GM12801 (cell line): ENCODE data around the gene CACNA2D1.

Experiments
- CTCF ChIP-seq: IDR thresholded peaks from one replicate; pipeline ENCODE4 v1.5.1; 2011; ENCODE audit warnings: control low read depth; ENCODE audit not compliant: insufficient read length; ENCODE audit errors: extremely low read depth

CACNA2D1 gene

GRCh38 chr7:82404094-82404493 is 39.5 kb downstream of the CACNA2D1 start:
- TF ChIP-seq CTCF: no peak

- TF ChIP-seq CTCF: no peak
These were observed 45.6 kb downstream of the CACNA2D1 start for GRCh38 chr7:82397879-82398524.

- TF ChIP-seq CTCF: no peak
These were observed 47.2 kb downstream of the CACNA2D1 start for GRCh38 chr7:82396343-82396742.

GRCh38 chr7:82395147-82395546 is 48.4 kb downstream of the CACNA2D1 start:
- TF ChIP-seq CTCF: no peak

GRCh38 chr7:82393840-82394220 is 49.7 kb downstream of the CACNA2D1 start:
- no peak for TF ChIP-seq CTCF

GRCh38 chr7:82393076-82393839 is 50.3 kb downstream of the CACNA2D1 start:
- no peak for TF ChIP-seq CTCF

- TF ChIP-seq CTCF: no peak
These were observed 52.6 kb downstream of the CACNA2D1 start for GRCh38 chr7:82390936-82391335.
